ENCODE data around the gene GRIN2B. TPM values are rescaled to one million over a fixed set of nuclear protein-coding genes. Genes with fewer than 3 reads are reported as not detected.

Gene GRIN2B
- total RNA-seq, 1 experiment from 2014 or later, result not detected

- H3K36me3 ChIP-seq (ENCODE audit: insufficient read depth, low read length, poor library complexity, severe bottlenecking), result no peaks in the 10 kb centered on the region
- H3K4me1 ChIP-seq (ENCODE audit: insufficient read depth, low read length, poor library complexity, severe bottlenecking), result no peaks in the 10 kb centered on the region
- no peaks in the 10 kb centered on the region for H3K9me3 ChIP-seq (ENCODE audit: low read depth, low read length, poor library complexity, severe bottlenecking)
- no peak for DNase-seq (ENCODE audit: low spot score)
- H3K4me3 ChIP-seq (ENCODE audit: low read depth, low read length, poor library complexity, severe bottlenecking), result no peak overlapping the region
- no peak overlapping the region for H3K27ac ChIP-seq (ENCODE audit: low read depth, low read length, poor library complexity, severe bottlenecking)
- BruUV-seq (replicated peaks), result no TSS peak
- CTCF ChIA-PET, result no interaction called here
- peaks cover 43% of the 10 kb centered on the region for H3K27me3 ChIP-seq (replicated peaks; ENCODE audit: insufficient read depth, low read depth, low read length, poor library complexity)
- intact Hi-C loops (cut with micrococcal nuclease; ENCODE audit: unreplicated experiment), result no loop called here
- POLR2A ChIA-PET (ENCODE audit: low non-redundant PET), result no interaction called here
- TF ChIP-seq CTCF (conservative IDR thresholded peaks at IDR 0.05; ENCODE audit: low read depth, low read length), result no peak
Measured at GRCh38 chr12:13950502-13950901, 30.9 kb downstream of the GRIN2B start.

- BruUV-seq (replicated peaks), result no TSS peak
- Histone ChIP-seq H3K27ac (ENCODE audit: low read depth, low read length, poor library complexity, severe bottlenecking) (no peak overlapping the region), H3K4me1 (ENCODE audit: insufficient read depth, low read length, poor library complexity, severe bottlenecking) (no peaks in the 10 kb centered on the region), H3K4me3 (ENCODE audit: low read depth, low read length, poor library complexity, severe bottlenecking) (no peak overlapping the region), H3K36me3 (ENCODE audit: insufficient read depth, low read length, poor library complexity, severe bottlenecking) (no peaks in the 10 kb centered on the region), H3K9me3 (ENCODE audit: low read depth, low read length, poor library complexity, severe bottlenecking) (no peaks in the 10 kb centered on the region), H3K27me3 (replicated peaks; ENCODE audit: insufficient read depth, low read depth, low read length, poor library complexity) (peaks cover 56% of the 10 kb centered on the region)
- intact Hi-C loops (cut with micrococcal nuclease; ENCODE audit: unreplicated experiment), result no loop called here
- ChIA-PET CTCF (no interaction called here), POLR2A (ENCODE audit: low non-redundant PET) (no interaction called here)
- no peak for TF ChIP-seq CTCF (conservative IDR thresholded peaks at IDR 0.05; ENCODE audit: low read depth, low read length)
- no peak for TF ChIP-seq EZH2 (IDR thresholded peaks at IDR 0.05; ENCODE audit: borderline replicate concordance, low read depth, low read length, poor library complexity, severe bottlenecking)
- no peak for DNase-seq (ENCODE audit: low spot score)
Measured at GRCh38 chr12:13948621-13949020, 32.8 kb downstream of the GRIN2B start.

- no peaks in the 10 kb centered on the region for H3K9me3 ChIP-seq (ENCODE audit: low read depth, low read length, poor library complexity, severe bottlenecking)
- CTCF ChIA-PET, result no interaction called here
- POLR2A ChIA-PET (ENCODE audit: low non-redundant PET), result no interaction called here
- H3K4me3 ChIP-seq (ENCODE audit: low read depth, low read length, poor library complexity, severe bottlenecking), result no peak overlapping the region
- no TSS peak for BruUV-seq (replicated peaks)
- H3K27me3 ChIP-seq (replicated peaks; ENCODE audit: insufficient read depth, low read depth, low read length, poor library complexity), result peaks cover 60% of the 10 kb centered on the region
- intact Hi-C loops (cut with micrococcal nuclease; ENCODE audit: unreplicated experiment), result no loop called here
- TF ChIP-seq CTCF (conservative IDR thresholded peaks at IDR 0.05; ENCODE audit: low read depth, low read length) (no peak), EZH2 (IDR thresholded peaks at IDR 0.05; ENCODE audit: borderline replicate concordance, low read depth, low read length, poor library complexity, severe bottlenecking) (no peak)
- no peak overlapping the region for H3K27ac ChIP-seq (ENCODE audit: low read depth, low read length, poor library complexity, severe bottlenecking)
- H3K36me3 ChIP-seq (ENCODE audit: insufficient read depth, low read length, poor library complexity, severe bottlenecking), result no peaks in the 10 kb centered on the region
- no peak for DNase-seq (ENCODE audit: low spot score)
- H3K4me1 ChIP-seq (ENCODE audit: insufficient read depth, low read length, poor library complexity, severe bottlenecking), result no peaks in the 10 kb centered on the region
Measured at GRCh38 chr12:13947276-13947946, 34.0 kb downstream of the GRIN2B start.

All from A673 (cell line).